ENCODE results near the gene ST3GAL3.

Gene ST3GAL3

DNA sequence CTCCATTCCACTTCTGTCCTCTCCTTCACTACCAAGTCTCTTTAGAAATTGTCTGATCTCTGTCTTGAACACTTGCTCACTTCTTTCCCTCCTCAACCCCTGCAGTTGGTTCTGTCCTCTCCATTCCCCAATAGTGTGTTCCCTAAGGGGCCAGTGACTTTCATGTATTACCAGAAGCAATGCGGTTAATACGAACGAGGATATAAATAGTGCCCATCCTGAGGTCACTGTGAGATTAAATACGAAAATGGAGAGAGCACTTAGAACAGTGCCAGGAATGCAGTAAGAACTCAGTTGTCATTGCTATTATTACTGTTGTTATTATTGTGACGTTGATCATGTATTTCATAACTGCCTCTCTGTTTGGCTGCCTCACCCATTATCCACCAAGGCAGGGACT, 173.3 kb downstream of the ST3GAL3 start:
- no peak for DNase-seq

GRCh38 chr1:43881415-43881814, 174.1 kb downstream of the ST3GAL3 start:
- DNase-seq: no peak

- no peak for DNase-seq
Measured at GRCh38 chr1:43882763-43883162, 175.4 kb downstream of the ST3GAL3 start.

- DNase-seq: no peak
Measured at GRCh38 chr1:43883321-43883720, 176.0 kb downstream of the ST3GAL3 start.

DNA sequence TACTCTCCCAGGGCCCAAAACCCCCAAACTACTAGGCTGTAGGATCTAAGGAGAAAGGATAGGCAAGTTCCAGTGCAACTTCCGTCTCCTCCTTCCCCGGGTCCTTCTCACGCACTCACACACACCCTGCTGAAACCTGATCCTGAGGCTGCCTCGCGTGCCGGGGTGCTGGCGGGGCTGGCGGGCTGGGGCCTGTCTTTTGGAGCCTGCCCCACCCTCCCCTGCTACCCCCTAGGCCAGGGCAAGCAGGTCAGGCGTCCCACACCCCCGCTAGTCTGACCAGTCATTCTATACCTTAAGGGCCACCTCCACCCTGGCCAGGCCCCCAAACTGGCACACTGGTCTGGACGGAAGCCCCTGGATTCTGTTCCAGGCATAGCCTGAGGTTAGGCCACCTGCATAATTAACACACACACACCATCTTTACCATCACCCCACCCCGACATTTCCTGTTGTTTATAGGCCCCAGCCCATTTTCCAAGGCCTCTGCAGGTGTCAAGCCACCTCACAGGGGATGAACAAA, 178.0 kb downstream of the ST3GAL3 start:
- no peak for DNase-seq

DNA sequence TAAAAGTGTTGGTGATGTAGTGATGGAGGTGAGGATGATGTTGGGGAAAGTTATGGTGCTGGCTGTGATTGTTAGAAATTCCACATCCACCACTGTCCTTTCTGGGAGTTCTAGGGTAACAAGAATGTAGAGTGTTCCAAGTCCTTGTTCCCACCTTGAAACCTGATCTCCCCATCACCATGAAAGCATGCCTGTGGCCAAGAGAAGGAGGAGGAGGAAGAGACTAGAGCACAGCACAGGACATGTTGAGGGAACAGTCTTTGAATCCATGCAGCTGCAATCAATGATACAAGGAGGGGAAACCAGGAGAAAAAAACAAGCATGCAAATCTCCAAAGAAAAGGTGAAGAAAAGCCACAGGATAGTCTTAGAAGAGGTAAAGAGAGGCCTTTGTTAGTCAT, 180.4 kb downstream of the ST3GAL3 start:
- DNase-seq: no peak

DNA sequence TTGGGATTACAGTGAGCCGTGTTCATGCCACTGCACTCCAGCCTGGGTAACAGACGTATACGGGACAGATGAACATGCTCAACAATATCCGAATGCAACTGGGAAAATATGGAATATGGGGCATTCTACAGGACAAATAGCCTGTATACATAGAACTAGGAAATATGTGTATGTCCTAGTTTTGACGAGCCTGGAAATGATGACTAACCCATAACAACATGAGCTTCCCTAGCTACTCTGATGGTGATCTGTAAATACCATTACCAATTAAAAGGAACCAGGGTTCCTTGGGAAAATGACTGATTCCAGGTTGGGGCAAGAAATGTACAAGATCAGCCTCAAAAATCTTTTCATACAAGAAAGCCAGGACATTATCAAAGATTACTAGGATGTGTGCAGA, 183.5 kb downstream of the ST3GAL3 start:
- no peak for DNase-seq

DNA sequence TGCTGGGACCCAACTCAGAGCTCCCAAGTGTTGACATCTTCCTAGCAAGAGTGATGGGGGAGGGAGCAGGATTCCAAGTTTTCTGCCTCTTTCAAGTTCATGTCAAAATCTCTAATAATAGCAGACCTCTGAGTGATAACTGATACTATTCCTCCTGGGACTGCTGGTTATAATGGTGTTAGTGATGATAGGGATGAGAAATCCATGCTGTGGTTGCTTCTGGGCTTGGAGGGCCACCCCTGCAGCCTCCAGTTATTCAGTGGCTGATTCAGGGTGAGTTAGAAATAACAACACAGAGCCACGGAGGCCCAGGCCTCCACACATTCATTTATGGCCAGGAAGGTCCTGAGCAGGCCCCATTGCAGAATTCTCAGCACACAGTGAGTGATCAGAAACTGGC, 185.7 kb downstream of the ST3GAL3 start:
- DNase-seq: no peak

DNA sequence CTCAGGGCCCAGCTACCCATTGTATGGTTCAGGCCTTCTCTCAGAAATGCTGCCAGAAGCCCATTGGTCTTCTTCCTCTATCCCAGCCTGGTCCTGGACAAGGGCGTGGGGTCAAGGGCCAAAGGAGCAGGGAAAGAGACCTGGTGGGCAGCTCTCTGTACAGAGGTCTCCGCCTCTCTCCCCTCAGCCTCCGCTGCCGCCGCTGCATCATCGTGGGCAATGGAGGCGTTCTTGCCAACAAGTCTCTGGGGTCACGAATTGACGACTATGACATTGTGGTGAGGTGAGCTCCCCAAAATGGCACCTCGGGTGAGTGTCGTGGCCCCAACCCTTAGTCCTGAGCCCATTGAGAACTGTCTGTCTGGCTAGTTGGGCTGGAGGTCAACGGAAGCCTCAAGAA, 191.6 kb downstream of the ST3GAL3 start:
- no peak for DNase-seq

DNA sequence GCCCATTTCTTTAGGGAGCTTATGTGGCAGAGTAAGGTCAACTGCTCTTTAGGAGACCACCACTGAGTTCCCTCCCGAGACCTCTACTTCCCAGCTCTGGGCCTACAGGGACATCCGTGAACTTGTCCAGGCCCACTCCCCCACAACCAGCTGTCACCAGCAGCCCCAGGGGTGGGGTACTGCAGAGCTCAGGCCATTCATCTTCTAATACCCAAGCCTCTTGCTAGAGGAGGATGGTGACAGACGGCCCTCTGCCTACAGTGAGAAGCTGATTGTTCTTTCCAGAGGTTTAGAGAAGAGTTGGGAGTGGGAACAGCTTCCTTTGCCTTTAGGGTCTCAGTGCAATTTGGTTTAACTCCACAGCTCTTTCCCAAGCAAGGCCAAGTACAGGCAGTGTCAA, 193.1 kb downstream of the ST3GAL3 start:
- no peak for DNase-seq

- DNase-seq: no peak
Measured at GRCh38 chr1:43901196-43901961, 194.0 kb downstream of the ST3GAL3 start.

DNA sequence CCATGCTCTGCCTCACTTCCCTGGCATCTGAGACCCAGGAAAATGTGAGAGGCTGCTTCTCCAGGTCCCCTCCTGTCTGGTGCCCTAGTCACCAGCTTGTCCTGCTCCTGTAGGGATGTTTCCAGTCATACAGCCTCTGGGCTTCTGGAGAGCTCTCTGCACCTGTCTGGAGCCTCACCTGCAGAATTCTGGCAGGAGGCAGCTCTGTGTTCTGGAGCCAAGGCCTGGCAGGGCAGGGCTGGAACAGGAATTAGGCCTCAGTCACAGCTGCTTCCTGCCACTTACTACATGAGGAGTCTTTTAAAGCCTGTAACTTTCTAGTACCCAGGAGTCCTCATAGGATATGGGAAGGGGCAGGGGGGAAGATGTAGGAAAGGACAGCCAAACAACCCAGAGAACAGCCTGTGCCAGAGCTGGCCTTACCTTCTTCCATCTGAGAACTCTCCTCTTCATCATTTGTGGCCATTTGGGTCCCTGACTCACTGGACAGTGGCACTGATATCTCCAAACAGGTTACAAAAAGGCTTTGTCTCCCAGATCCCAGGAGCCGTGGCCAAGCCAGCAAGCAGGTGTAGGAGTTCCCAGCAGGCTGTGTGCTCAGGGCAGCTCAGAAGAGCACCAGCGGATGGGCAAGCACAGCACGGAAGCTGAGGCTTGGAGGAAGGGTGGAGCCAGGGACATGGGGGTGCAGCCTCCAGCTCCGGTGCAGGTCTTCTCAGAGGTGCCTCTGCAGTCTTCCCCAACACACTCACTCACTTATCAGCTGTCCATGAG, 194.9 kb downstream of the ST3GAL3 start:
- no peak for DNase-seq

GRCh38 chr1:43904660-43905551, 197.6 kb downstream of the ST3GAL3 start:
- no peak for DNase-seq

DNA sequence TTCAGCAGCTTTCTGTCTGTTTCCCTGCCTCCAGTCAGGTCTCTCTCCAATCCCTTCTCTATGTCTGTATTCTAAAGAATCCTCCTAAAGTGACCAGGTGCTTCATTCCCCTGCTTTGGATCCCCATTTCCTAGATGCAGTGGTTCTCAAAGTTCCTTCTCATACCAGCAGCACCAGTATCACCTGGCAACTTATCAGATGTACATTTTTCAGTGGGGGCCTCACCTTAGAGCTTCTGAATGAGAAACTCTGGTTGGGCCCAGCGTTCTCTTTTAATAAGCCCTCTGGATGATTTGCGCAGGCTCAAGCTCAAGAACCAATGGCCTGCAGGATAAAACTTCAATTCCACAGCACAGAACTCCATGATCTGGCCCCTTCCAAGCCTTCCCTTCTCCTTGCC, 200.9 kb downstream of the ST3GAL3 start:
- DNase-seq: no peak

DNA sequence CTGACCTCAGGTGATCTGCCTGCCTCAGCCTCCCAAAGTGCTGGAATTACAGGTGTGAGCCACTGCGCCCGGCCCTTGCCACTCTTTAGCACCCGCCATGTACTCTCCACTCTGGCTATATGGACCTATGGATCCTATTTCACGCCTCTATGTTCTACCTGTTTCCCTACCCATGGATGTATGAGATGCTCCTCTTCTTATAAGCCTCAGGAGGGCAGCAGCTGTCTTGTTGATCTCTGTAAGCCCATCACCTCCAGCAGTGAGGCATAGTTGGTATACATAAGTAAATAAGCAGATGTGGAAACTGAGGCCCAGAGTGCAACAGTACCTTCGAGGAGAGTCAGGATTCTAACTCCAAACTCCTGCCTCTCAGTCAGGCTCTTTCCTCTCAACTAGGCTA, 201.5 kb downstream of the ST3GAL3 start:
- DNase-seq: no peak

DNA sequence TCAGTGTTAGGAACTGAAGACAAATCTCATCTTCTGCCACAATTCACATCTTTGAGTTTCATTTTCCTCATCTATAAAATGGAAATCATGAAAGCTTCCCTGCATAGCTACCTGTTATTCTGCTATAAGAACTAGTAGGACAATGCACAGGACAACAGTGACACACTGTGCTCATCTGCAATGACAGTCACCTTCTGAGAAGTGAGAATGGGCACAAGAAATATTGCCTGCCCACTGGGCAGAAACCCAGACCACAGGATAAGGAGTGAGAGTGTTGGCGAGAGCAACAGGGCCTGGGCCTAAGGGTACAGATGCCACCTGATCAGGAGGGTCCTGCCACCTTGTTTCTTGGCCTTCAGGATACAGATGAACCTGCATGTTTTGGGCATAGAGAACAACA, 203.0 kb downstream of the ST3GAL3 start:
- DNase-seq: no peak

- no peak for DNase-seq
Measured at GRCh38 chr1:43912607-43913006, 205.3 kb downstream of the ST3GAL3 start.

DNA sequence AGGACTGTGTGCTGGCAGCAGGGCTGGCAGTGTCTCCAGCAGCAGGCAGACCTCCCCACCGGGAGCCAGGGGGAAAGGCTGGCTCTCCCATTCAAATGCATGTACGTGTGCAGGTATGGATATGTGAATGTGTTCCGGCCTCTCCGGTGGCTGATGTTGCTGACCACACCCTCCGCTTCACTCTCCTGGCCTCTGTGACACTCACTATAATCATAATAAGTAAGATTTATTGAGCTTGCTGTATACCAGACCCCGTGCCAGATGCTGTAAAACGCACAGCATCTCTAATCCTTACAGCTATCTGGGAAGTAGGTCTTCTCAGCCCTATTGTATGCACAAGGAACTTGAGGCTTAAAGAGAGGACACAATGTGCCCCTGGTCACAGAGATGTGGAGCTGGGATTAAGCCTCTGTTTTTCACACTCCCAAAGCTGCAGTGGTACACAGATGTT, 205.7 kb downstream of the ST3GAL3 start:
- no peak for DNase-seq

DNA sequence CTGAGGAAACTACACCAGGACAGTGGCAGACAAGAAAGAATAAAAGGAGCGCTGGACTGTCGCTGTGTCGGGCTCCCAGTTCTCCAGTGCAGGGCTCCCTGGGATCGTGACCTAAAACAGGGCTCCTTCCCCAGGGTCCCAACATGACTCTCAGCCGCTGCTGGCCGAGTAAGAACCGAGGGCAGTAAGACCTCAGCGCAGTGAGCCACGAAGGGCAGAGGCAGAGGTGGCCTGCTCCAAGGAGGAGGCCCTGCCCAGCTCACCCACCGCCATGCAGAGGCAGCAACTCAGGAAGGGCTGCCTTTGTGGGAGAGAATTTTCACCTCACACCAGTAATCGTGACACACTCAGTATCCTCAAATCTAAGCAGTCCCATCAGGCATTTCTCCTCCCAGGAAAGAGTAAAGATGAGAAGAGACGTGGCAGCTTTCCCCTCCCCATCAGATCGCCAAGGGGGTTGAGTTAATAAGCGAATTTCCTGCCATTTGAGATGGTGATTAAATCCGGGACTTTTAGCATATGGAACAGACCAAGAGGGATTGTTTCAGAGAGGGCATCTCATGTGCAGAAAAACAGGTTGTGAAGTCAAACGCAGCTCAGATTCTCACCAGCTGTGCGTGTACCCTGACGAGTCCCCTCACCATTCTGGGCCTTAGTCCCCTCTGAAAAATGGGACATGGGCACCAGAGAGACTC, 206.5 kb downstream of the ST3GAL3 start:
- DNase-seq: no peak

- DNase-seq: no peak
Measured at GRCh38 chr1:43914576-43915525, 207.5 kb downstream of the ST3GAL3 start.

GRCh38 chr1:43919906-43920305, 212.6 kb downstream of the ST3GAL3 start:
- DNase-seq: no peak
